ENCODE data around the gene SAMD3. TPM values are rescaled to one million over a fixed set of nuclear protein-coding genes. Genes with fewer than 3 reads are reported as not detected.

The SAMD3 gene, protein sequence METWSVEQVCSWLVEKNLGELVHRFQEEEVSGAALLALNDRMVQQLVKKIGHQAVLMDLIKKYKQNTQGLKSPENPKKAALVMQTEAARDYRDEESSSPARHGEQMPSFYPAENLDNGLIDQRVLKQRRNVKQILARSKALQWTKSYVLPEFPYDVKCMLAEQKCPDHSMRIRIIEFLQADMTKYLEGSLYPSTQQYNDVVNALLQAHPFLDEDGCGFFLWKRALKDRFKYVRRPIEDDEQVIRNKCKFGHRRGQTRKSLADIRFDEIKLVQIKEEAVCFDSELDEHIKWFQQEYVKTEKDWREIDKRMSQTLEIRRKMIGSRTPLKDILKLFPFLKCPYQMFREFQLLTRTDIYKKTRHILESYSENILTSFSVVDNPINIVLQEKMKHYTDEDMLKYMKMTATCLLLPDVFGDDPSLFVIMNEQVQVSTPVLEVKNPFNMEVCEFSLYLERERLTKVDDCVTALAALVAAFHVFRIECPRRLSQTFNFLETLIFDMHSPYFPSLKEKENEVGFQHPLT
- not detected in 2 replicates for total RNA-seq

DNA sequence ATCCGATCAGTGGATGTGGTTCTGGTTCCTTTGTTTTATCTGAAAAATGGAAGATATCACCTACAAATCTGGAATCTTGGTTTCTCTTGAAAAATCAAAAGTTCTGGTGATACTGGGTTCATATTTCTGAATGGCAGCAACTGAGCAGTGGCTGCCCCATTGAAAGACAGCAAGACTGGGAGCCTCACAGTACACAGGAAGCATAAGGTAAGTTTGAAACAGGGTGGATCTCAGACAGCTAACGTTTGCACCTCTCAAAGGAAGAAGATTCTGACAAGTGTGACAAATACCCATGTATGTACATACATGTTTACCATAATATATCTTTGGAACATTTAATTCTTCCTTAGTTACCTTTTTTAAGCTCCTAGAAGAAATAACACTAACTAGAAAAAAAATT, at the start of gene SAMD3:
Gene SAMD3 (minus strand): TSS at position 177 of the 400 bp plus-strand sequence. CDS start 7,678 bp downstream, outside the sequence.

Other genes with a start within 250 kb of the SAMD3 start
- gene L3MBTL3, start 204.4 kb downstream of the SAMD3 start, total RNA-seq = 12.6 and 12.8 TPM in 2 replicates
- 0.27 and 0.30 TPM in 2 replicates for gene TMEM200A, start 143.1 kb upstream of the SAMD3 start, total RNA-seq